ENCODE measurements around the gene SSR2. TPM values are rescaled to one million over a fixed set of nuclear protein-coding genes. Genes with fewer than 3 reads are reported as not detected.

Gene SSR2
- total RNA-seq, 4 donors from 2014 or later: 97.6 to 474 (median 227) TPM

DNA sequence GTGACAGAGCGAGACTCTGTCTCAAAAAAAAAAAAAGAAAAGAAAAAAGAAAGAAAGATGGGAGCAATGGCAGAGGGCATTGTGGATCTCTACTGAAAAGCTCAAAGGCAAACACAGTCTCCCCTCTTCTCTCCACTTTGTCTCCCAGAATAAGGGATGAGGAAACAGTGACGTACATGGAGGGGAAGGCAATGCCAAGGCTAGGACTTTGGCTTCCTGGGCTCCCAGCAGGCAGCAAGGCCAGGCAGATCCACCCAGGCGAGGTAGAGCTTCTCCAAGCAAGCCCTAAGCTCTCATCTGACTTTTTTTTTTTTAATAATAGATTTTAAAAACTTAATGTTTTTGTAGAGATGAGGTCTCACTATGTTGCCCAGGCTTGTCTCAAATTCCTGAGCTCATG, 47.0 kb downstream of the SSR2 start:
- no peak for TF ChIP-seq POLR2A (IDR thresholded peaks at IDR 0.05)
- no peaks in the 10 kb centered on the region for H3K36me3 ChIP-seq
- DNase-seq: no peak
- H3K4me1 ChIP-seq: peaks cover 10 to 36% of the 10 kb centered on the region in 2 donors
- H3K27ac ChIP-seq: peak overlapping the region; percentile 95 to 99
- no peaks in the 10 kb centered on the region for H3K27me3 ChIP-seq
- no peaks in the 10 kb centered on the region for H3K9me3 ChIP-seq
- intact Hi-C loops (cut with DNase I; ENCODE audit: low total_unique reads): no loop called here
- H3K4me3 ChIP-seq: no peak overlapping the region

DNA sequence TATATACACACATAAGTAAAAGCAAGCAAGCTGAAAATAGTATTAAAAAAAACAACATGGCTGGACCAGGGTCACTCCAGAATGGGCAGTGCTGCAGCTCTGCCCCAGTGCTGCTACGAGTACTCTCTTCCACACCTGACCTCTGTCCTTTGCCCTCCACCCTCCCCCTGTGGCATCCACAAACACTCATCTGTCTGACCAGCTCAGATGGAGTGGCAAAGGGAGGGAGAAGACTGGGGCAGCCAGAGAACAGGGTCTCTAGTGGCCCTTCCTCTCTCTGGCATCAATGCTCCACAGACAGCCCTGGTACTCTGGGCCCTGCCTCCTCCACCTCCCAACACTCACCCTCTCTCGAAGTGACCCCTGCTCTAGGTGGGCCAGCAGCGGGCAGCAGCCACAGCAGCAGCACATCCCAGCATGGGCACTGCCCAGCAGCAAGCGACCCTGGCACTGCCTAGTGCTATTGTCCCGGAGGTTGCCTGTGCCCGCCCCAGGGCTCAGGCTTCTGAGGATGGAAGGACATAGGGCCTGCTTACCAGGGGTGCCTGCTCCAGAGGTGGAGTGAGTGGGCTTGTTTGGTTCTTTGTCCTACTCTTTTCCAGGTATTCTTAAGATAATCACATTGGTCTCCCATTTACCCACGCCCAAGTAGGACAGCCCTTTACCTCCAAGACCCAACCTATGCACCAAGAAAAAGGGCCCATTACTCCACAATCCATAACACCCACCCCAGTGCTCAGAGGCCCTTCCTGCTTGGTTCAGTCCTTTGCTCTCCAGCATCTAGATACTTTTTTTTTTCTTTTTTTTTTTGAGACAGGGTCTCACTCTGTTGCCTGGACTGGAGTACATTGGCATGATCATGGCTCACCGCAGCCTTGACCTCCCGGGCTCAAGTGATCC, 48.6 kb downstream of the SSR2 start:
- no peak for TF ChIP-seq POLR2A (IDR thresholded peaks at IDR 0.05)
- no peak for TF ChIP-seq CTCF (IDR thresholded peaks at IDR 0.05)
- Histone ChIP-seq H3K4me1 (peaks cover 10 to 50% of the 10 kb centered on the region in 2 donors), H3K4me3 (no peak overlapping the region), H3K27ac (peak overlapping the region; percentile 44 to 99), H3K36me3 (no peaks in the 10 kb centered on the region), H3K27me3 (no peaks in the 10 kb centered on the region), H3K9me3 (no peaks in the 10 kb centered on the region)
- no peak for DNase-seq
- intact Hi-C loops (cut with DNase I; ENCODE audit: low total_unique reads): no loop called here

DNA sequence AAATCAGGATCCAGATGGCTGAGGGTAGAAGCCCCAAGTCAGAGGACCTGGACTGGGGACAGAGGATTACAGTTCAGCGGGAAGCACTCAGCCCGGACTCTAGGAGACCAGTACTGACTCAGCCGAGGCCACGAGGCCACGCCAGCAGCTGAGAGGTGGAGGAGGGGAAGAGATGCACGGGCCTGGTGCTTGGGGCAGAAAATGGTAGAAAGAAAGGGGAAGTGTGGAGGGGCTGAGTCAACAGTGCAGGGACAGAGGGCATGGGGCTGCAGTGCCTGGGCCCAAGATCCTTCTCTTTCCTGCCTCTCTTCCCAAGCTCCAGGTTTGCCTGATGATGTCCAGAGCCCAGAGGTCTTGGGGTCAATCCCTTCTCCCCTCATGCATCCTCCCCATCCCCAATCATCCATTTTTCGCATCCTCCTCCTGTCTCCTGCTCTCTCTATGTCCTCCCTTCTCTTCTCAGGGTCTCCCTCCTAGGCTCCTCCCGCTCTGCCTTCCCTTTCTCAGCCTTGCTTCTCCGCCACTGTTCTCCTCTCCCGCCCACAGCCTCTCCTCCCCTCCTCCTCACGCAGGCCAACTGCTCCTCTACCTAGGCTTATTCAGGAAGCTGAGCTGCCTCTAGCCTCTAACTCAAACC, 50.1 kb downstream of the SSR2 start:
- Histone ChIP-seq H3K4me3 (no peak overlapping the region), H3K27me3 (no peaks in the 10 kb centered on the region)
- DNase-seq: peak; percentile 66

DNA sequence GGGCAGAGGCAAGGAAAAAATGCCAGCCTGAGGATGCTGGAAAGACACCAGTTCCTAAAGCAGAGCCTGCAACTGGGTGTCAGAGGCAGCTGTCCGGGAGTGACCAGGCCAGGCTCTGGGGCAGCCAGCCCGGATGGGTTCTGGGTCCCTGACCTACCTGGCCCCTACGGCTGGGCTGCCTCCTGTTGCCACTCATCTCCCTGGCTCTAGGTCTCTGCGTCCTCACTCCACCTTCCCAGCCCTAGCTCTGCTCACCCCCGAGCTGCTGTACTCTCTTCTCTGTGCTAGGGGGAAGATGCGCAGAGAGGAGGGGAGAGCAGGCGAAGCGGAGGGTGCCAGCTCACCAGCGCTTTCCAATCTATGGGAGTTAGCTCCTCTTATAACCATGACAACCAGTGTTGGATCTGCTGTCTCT, 51.4 kb downstream of the SSR2 start:
- Histone ChIP-seq H3K4me1 (peaks cover 10 to 36% of the 10 kb centered on the region in 2 donors), H3K9me3 (no peaks in the 10 kb centered on the region), H3K27me3 (no peaks in the 10 kb centered on the region), H3K36me3 (no peaks in the 10 kb centered on the region), H3K27ac (peak overlapping the region; percentile 79 to 88), H3K4me3 (no peak overlapping the region)
- intact Hi-C loops (cut with DNase I; ENCODE audit: low total_unique reads): no loop called here
- no peak for TF ChIP-seq POLR2A (IDR thresholded peaks at IDR 0.05)
- no peak for TF ChIP-seq CTCF (IDR thresholded peaks at IDR 0.05)
- no peak for DNase-seq

More for the DNA sequence above, 50.1 kb downstream of the SSR2 start:
- H3K36me3 ChIP-seq: no peaks in the 10 kb centered on the region
- intact Hi-C loops (cut with DNase I; ENCODE audit: low total_unique reads): no loop called here
- peak overlapping the region; percentile 79 to 88 for H3K27ac ChIP-seq
- no peak for TF ChIP-seq CTCF (IDR thresholded peaks at IDR 0.05)
- no peak for TF ChIP-seq POLR2A (IDR thresholded peaks at IDR 0.05)
- H3K9me3 ChIP-seq: no peaks in the 10 kb centered on the region
- H3K4me1 ChIP-seq: peaks cover 10 to 49% of the 10 kb centered on the region in 2 donors

- H3K27me3 ChIP-seq: no peaks in the 10 kb centered on the region
- H3K36me3 ChIP-seq: no peaks in the 10 kb centered on the region
- TF ChIP-seq POLR2A (IDR thresholded peaks at IDR 0.05) (no peak), CTCF (IDR thresholded peaks at IDR 0.05) (no peak)
- no peaks in the 10 kb centered on the region for H3K9me3 ChIP-seq
- DNase-seq: no peak
- intact Hi-C loops (cut with DNase I; ENCODE audit: low total_unique reads): no loop called here
- H3K27ac ChIP-seq: peak overlapping the region; percentile 79 to 88
- no peak overlapping the region for H3K4me3 ChIP-seq
- H3K4me1 ChIP-seq: peaks cover 10 to 35% of the 10 kb centered on the region in 2 donors
These were observed 52.1 kb downstream of the SSR2 start for GRCh38 chr1:155968670-155969069.

Measured in uterus (tissue), 4 donors.